GM18502 (cell line): ENCODE data around the gene HOOK2.
"Not testable (repeated sequence)": the region's sequence is repeated elsewhere in the genome, so short reads cannot be mapped to it uniquely, and the experiment has no call there.

Experiments used
- ATAC-seq: cut with Tn5 transposase; IDR thresholded peaks from one replicate; pipeline ENCODE4 v1.9.1; 2021; ENCODE audit warnings: mild to moderate bottlenecking; ENCODE audit not compliant: unreplicated experiment, poor library complexity

HOOK2 gene

GRCh38 chr19:12774588-12775555 is at the start of gene HOOK2:
HOOK2 (minus strand) TSS chr19:12775552; CDS start chr19:12775449, 103 bp downstream.
- ATAC-seq, result no peak

GRCh38 chr19:12821761-12822160 is 46.4 kb upstream of the HOOK2 start:
- ATAC-seq, result no peak

DNA sequence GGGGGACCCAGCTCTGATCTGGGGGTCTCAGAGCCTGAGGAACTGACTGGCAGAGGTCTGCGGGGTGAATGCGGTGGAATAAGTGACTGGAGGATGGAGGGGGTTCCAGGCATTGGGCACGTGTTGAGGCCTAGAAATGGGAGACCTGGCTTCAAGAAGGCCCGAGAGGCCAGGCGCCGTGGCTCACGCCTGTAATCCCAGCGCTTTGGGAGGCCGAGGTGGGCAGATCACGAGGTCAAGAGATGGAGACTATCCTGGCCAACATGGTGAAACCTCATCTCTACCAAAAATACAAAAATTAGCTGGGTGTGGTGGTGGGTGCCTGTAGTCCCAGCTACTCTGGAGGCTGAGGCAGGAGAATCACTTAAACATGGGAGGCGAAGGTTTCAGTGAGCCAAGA is 42.5 kb upstream of the HOOK2 start:
- ATAC-seq, result not testable (repeated sequence)

GRCh38 chr19:12817188-12817587 is 41.8 kb upstream of the HOOK2 start:
- not testable (repeated sequence) for ATAC-seq

DNA sequence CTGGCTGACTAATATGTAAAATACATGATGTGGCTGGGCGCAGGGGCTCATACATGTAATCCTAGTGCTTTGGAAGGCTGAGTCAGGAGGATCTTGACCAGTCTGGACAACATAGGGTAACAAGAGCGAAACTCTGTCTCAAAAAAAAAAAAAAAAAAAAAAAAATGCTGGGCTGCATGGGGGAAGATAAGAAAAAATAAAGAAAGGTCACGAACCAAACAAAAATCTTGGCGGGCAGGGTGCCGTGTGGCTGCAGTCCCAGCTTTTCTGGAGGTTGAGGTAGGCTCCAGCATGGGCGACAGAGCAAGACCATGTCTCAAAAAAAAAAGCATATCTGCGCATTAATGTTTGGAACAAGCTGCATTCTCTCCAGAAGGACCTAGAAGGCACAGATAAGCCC is 39.7 kb upstream of the HOOK2 start:
- ATAC-seq, result no peak

- peak; percentile 79 for ATAC-seq
Measured at GRCh38 chr19:12806242-12807081, 31.1 kb upstream of the HOOK2 start, which contains the start of gene RNASEH2A. RNASEH2A (plus strand) TSS chr19:12806584; CDS start chr19:12806674, 90 bp downstream.

GRCh38 chr19:12804051-12804450 is 28.7 kb upstream of the HOOK2 start:
- no peak for ATAC-seq

DNA sequence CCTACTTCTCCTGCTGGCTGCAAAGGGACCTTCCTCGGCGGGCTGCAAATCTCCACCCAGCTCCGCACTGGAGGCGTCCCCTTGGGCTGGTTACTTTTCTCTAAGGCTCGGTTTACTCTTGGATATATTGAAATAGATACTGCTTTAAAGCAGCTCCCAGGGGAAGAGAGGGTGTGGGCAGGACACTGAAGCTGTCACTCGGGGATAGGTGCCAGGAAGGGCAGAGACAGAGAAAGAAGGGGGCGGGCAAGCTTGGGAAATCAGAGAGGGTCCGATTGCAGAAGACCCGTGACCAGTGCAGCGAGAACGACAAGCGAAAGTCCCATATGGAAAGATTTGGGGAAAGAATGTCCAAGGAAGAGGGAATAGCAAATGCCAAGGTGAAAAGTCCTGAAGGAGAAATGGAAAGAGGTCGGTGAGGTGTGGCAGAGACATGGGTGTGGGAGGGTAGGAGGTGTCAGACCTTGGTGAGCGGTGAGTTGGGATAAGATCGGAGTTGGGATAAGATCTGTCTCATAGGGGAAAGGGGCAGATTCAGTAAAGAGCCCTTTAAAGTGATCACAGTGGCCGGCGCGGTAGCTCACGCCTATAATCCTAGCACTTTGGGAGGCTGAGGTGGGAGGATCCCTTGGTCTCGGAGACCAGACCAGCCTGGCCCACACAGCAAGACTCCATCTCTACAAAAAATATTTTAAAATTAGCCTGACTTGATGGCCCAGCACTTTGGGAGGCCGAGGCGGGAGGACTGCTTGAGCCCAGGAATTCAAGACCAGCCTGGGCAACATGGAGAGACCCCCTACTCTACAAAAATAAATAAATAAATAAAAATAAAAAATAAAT is 27.1 kb upstream of the HOOK2 start:
- no peak for ATAC-seq

GRCh38 chr19:12801466-12802266 is 26.3 kb upstream of the HOOK2 start, which contains the start of the genes PRDX2 and THSD8:
PRDX2 (minus strand) TSS chr19:12801800; CDS start chr19:12801261, 539 bp downstream.
THSD8 (plus strand) TSS chr19:12802069; CDS start chr19:12802072, 3 bp downstream.
- peak; percentile 57 for ATAC-seq

GRCh38 chr19:12800923-12801465 is 25.6 kb upstream of the HOOK2 start:
- no peak for ATAC-seq

GRCh38 chr19:12800466-12800770 is 25.1 kb upstream of the HOOK2 start:
- no peak for ATAC-seq

GRCh38 chr19:12799742-12800465 is 24.6 kb upstream of the HOOK2 start:
- no peak for ATAC-seq

GRCh38 chr19:12797607-12798006 is 22.3 kb upstream of the HOOK2 start:
- ATAC-seq, result not testable (repeated sequence)

DNA sequence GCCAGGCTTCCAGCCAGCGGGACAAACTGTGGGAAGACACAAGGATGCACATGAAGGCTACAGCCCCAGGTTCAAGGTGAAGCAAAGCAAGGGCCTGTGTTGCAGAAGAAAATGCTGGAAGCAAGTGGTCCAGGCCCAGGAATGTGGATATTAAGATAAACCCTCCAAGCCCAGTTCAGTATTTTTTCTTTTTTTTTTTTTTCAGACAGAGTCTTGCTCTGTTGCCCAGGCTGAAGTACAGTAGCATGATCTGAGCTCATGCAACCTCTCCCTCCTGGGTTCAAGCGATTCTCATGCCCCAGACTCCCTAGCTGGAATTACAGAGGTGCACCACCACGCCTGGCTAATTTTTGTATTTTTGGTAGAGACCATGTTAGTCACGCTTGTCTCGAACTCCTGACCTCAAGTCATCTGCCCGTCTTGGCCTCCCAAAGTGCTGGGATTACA is 21.8 kb upstream of the HOOK2 start:
- ATAC-seq, result no peak

GRCh38 chr19:12796146-12797071 is 21.1 kb upstream of the HOOK2 start:
- ATAC-seq, result no peak

GRCh38 chr19:12794971-12795381 is 19.6 kb upstream of the HOOK2 start:
- no peak for ATAC-seq
